DND-41 (cell line): ENCODE measurements around the gene BBS9.

Source experiments
- ATAC-seq: fragments of 200-7000 bp; cut with Tn5 transposase; 3 replicates; pipeline ENCODE4 v1.9.1; 2021; ENCODE audit warnings: low read depth; ENCODE audit not compliant: insufficient read depth
- DNase-seq: peaks from one replicate; pipeline ENCODE4 v3.0.0-alpha.2; 2020
- H2AFZ ChIP-seq: 2 replicates; pipeline ENCODE4 v1.6.0; 2012; ENCODE audit warnings: low read depth, low read length
- H3K27ac ChIP-seq: 2 replicates; pipeline ENCODE4 v1.5.1; 2012; ENCODE audit warnings: low read length, inconsistent platforms
- H3K27me3 ChIP-seq: fragments of 200-600 bp; sonication (generic); 2 replicates; pipeline ENCODE4 v1.6.0; 2012; ENCODE audit warnings: low read length, mild to moderate bottlenecking, inconsistent platforms; ENCODE audit not compliant: insufficient read depth, poor library complexity
- H3K36me3 ChIP-seq: 2 replicates; pipeline ENCODE4 v1.5.1; 2012; ENCODE audit warnings: low read length, inconsistent platforms; ENCODE audit not compliant: insufficient read depth
- H3K4me1 ChIP-seq: 2 replicates; pipeline ENCODE4 v1.5.1; 2012; ENCODE audit warnings: mild to moderate bottlenecking, low read length; ENCODE audit not compliant: insufficient read depth
- H3K4me2 ChIP-seq: 2 replicates; pipeline ENCODE4 v1.6.0; 2012; ENCODE audit warnings: mild to moderate bottlenecking, moderate library complexity, low read length, inconsistent platforms; ENCODE audit not compliant: insufficient read depth
- H3K4me3 ChIP-seq, 2 experiments: fragments of 200-600 bp in 1 of 2; shearing (Covaris generic) in 1 of 2; 2 replicates each; pipeline ENCODE4 v1.5.1; 2012 to 2016; ENCODE audit warnings: inconsistent platforms in 2 of 2, low read length in 2 of 2, mild to moderate bottlenecking in 2 of 2, low read depth in 1 of 2, moderate library complexity in 1 of 2
- H3K79me2 ChIP-seq: 2 replicates; pipeline ENCODE4 v1.6.0; 2012; ENCODE audit warnings: low read length, inconsistent platforms; ENCODE audit not compliant: insufficient read depth
- H3K9ac ChIP-seq: 2 replicates; pipeline ENCODE4 v1.6.0; 2012; ENCODE audit warnings: low read depth, mild to moderate bottlenecking, inconsistent platforms, low read length, moderate library complexity
- H3K9me3 ChIP-seq: 2 replicates; pipeline ENCODE4 v1.5.1; 2012; ENCODE audit warnings: low read length, moderate library complexity, mild to moderate bottlenecking, inconsistent platforms; ENCODE audit not compliant: insufficient read depth, severe bottlenecking
- H4K20me1 ChIP-seq: 2 replicates; pipeline ENCODE4 v1.6.0; 2012; ENCODE audit warnings: low read length; ENCODE audit not compliant: insufficient read depth
- EZH2 ChIP-seq: IDR thresholded peaks from 3 replicates; pipeline ENCODE4 v1.6.1; 2012; ENCODE audit warnings: borderline replicate concordance, low read depth, mild to moderate bottlenecking, moderate library complexity, low read length, inconsistent platforms; ENCODE audit not compliant: severe bottlenecking
- TF ChIP-seq, protein P1 (sequence below): IDR thresholded peaks from 2 replicates; pipeline ENCODE4 v1.5.1; 2012; ENCODE audit warnings: borderline replicate concordance, low read length, moderate library complexity, mild to moderate bottlenecking; ENCODE audit not compliant: poor library complexity, severe bottlenecking; ENCODE audit errors: extremely low read depth

Gene BBS9

DNA sequence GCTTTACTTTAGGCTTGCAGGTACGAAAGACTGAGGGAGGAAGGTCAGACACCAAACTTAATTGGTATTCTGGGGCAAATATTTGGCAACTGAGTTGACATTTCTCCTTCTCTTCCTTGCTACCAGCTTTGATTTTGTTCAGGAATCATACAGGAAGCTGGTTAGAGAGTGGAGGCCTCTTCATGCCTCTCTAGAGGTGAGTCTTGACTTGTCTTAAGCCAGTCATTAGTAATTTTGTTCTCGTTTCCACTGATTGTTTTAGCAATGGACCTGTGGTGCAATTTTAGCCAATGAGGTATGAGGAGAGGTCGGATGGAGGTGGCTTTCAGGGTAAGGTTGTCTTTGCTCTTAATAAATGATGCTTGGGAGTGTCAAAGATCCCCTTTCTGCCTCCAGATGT is 17.8 kb upstream of the BBS9 start:
- Histone ChIP-seq H2AFZ (no peak overlapping the region), H3K79me2 (peaks cover 31% of the 10 kb centered on the region), H3K9me3 (no peaks in the 10 kb centered on the region), H3K36me3 (no peaks in the 10 kb centered on the region; the same call in 1 of the 2 replicates), H3K9ac (no peak overlapping the region), H3K27ac (no peak overlapping the region), H3K4me1 (peaks cover 29% of the 10 kb centered on the region), H3K4me3 (no peak overlapping the region), H4K20me1 (peaks cover 4% of the 10 kb centered on the region; the same call in 1 of the 2 replicates), H3K4me2 (no peak overlapping the region), H3K27me3 (peaks cover 12% of the 10 kb centered on the region)
- TF ChIP-seq EZH2, result no peak
- TF ChIP-seq, protein P1, sequence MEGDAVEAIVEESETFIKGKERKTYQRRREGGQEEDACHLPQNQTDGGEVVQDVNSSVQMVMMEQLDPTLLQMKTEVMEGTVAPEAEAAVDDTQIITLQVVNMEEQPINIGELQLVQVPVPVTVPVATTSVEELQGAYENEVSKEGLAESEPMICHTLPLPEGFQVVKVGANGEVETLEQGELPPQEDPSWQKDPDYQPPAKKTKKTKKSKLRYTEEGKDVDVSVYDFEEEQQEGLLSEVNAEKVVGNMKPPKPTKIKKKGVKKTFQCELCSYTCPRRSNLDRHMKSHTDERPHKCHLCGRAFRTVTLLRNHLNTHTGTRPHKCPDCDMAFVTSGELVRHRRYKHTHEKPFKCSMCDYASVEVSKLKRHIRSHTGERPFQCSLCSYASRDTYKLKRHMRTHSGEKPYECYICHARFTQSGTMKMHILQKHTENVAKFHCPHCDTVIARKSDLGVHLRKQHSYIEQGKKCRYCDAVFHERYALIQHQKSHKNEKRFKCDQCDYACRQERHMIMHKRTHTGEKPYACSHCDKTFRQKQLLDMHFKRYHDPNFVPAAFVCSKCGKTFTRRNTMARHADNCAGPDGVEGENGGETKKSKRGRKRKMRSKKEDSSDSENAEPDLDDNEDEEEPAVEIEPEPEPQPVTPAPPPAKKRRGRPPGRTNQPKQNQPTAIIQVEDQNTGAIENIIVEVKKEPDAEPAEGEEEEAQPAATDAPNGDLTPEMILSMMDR, result no peak
- ATAC-seq (no peak), DNase-seq (no peak)

DNA sequence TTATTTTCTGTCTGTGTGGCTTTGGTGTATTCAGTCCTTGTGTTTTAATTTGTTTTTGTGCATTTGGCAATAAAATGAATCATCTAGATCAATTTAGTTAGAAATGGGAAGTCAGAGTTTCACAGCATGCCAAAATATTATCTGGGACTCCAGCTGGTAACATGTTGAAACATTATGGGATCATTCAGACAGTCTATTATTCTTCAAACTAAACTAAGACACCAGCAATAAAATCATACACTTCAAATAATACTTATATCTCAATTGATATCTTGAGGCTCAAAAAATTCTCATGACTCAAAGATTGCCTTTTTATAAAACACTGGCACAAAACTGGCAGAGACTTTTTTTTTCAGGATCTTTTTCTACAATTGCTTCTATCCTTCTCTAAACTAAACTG is 14.4 kb upstream of the BBS9 start:
- H2AFZ ChIP-seq, result no peak overlapping the region
- no peak overlapping the region for H3K9ac ChIP-seq
- no peak overlapping the region for H3K27ac ChIP-seq
- no peaks in the 10 kb centered on the region for H3K36me3 ChIP-seq
- H3K79me2 ChIP-seq, result no peaks in the 10 kb centered on the region
- no peak overlapping the region for H3K4me2 ChIP-seq
- H3K9me3 ChIP-seq, result no peaks in the 10 kb centered on the region
- H3K4me1 ChIP-seq, result peaks cover 4% of the 10 kb centered on the region
- peaks cover 12% of the 10 kb centered on the region for H3K27me3 ChIP-seq
- ATAC-seq (no peak), DNase-seq (no peak)
- H3K4me3 ChIP-seq, result no peak overlapping the region
- no peaks in the 10 kb centered on the region for H4K20me1 ChIP-seq
- TF ChIP-seq EZH2, result no peak
- TF ChIP-seq, protein P1, result no peak

DNA sequence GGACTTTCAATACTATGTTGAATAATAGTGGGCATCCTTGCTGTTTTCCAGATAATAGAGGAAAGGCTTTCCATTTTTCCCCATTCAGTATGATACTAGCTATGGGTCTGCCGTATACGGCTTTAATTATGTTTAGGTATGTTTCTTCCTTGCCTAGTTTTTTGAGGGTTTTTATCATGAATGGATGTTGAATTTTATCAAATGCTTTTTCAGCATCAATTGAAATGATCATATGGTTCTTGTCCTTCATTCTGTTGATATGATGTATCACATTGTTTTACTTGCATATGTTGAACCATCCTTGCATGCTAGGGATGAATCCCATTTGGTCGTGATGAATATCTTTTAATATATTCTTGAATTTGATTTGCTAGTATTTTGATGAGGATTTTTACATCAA is 11.0 kb upstream of the BBS9 start:
- TF ChIP-seq, protein P1, result no peak
- TF ChIP-seq EZH2, result no peak
- Histone ChIP-seq H3K27ac (no peak overlapping the region), H3K4me3 (no peak overlapping the region), H2AFZ (no peak overlapping the region), H3K79me2 (no peaks in the 10 kb centered on the region), H3K4me2 (no peak overlapping the region), H3K27me3 (no peaks in the 10 kb centered on the region), H4K20me1 (no peaks in the 10 kb centered on the region), H3K9ac (no peak overlapping the region), H3K36me3 (no peaks in the 10 kb centered on the region), H3K9me3 (no peaks in the 10 kb centered on the region), H3K4me1 (no peaks in the 10 kb centered on the region)
- ATAC-seq (no peak), DNase-seq (no peak)

DNA sequence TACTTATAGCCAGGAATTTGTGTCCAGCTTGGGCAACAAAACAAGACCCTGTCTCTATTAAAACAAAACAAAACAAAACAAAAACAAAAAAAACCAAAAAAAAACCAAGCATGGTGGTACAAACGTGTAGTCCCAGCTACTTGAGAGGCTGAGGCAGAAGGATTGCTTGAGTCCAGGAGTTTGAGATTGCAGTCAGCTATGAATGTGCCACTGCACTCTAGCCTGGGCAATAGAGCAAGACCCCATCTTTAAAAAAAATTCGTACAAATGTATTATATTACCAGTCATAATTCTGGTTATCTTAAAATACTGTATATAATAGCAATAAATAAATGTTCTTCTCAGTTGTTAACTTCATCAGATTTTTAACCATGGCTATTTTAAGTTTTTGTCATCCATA is 2.3 kb upstream of the BBS9 start:
- no peak for TF ChIP-seq EZH2
- TF ChIP-seq, protein P1, result no peak
- H3K9ac ChIP-seq, result no peak overlapping the region

More for the DNA sequence above, 2.3 kb upstream of the BBS9 start:
- Histone ChIP-seq H3K27ac (no peak overlapping the region), H3K9me3 (no peaks in the 10 kb centered on the region), H3K4me3 (no peak overlapping the region), H4K20me1 (no peaks in the 10 kb centered on the region), H3K27me3 (no peaks in the 10 kb centered on the region), H3K4me2 (no peak overlapping the region), H3K36me3 (no peaks in the 10 kb centered on the region), H2AFZ (no peak overlapping the region), H3K4me1 (peaks cover 28% of the 10 kb centered on the region), H3K79me2 (no peaks in the 10 kb centered on the region)
- no peak for ATAC-seq
- DNase-seq, result no peak
